Activated naive CD4-positive, alpha-beta T cell treated with anti-CD3 and anti-CD28 coated beads, Interleukin-2, amount 50 U/mL, for 72 hours (primary cell): ENCODE results near the gene NTRK3. TPM values are rescaled to one million over a fixed set of nuclear protein-coding genes. Genes with fewer than 3 reads are reported as not detected.
"Not testable (repeated sequence)": the region's sequence is repeated elsewhere in the genome, so short reads cannot be mapped to it uniquely, and the experiment has no call there.

ENCODE experiments used
- ATAC-seq, 2 donors: fragments of 150-1000 bp; cut with Tn5 transposase; 2 replicates each; pipeline ENCODE4 v1.10.0; 2021; ENCODE audit warnings: mild to moderate bottlenecking in 2 of 2, moderate library complexity in 2 of 2
- DNase-seq, 2 donors: peaks; one replicate each; pipeline ENCODE4 v3.0.0; 2021 to 2022; ENCODE audit warnings: low spot score in 2 of 2
- H3K27ac Mint-ChIP-seq, 2 donors: one replicate each; pipeline ENCODE4 v1.8.0; 2022; ENCODE audit warnings: mild to moderate bottlenecking in 2 of 2, mixed read lengths in 2 of 2
- H3K36me3 Mint-ChIP-seq, 2 donors: one replicate each; pipeline ENCODE4 v1.8.0; 2022; ENCODE audit warnings: mixed read lengths in 2 of 2
- H3K9me3 Mint-ChIP-seq, 2 donors: one replicate each; pipeline ENCODE4 v1.8.0; 2022; ENCODE audit warnings: mixed read lengths in 2 of 2
- total RNA-seq, 2 donors: library from RNA; stranded (reverse); gene quantifications; one replicate each; pipeline ENCODE4 v1.2.3, GENCODE V29; 2022

The NTRK3 gene
- total RNA-seq, 2 donors from 2014 or later = 0.71 to 4.0 TPM

DNA sequence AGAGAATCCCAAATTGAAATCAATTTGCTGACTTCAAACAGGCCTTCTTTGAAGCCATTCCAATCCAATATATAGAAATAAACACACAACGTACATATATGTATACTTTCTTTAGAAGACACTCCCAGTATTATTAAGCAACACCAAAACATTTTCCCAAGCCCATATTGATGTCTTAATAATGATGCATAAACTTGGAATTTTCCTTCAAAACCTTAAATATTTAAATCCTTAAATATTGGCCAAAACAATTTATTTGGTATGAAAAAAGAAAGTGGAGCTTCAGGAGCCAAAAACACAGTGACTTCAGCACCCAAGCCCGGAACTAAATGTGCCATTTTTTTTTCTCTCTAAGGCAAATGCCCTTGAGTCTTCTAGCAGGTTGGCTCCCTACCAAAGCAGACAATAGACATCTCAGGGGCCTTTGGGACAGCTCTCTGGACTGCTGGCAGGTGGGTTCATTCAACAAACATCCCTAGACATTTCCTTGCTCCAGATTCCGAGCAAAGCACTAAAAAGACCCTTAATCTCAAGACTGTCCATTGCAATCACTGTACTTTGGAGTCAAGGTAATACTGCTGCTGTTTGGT is 384.7 kb downstream of the NTRK3 start:
- Mint-ChIP-seq H3K36me3 (no peaks in the 10 kb centered on the region), H3K27ac (no peak overlapping the region), H3K9me3 (no peaks in the 10 kb centered on the region)
- DNase-seq (no peak), ATAC-seq (no peak)

- Mint-ChIP-seq H3K36me3 (no peaks in the 10 kb centered on the region), H3K9me3 (no peaks in the 10 kb centered on the region), H3K27ac (no peak overlapping the region)
- ATAC-seq (no peak), DNase-seq (no peak)
Measured at GRCh38 chr15:87871258-87871681, 385.3 kb downstream of the NTRK3 start.

- Mint-ChIP-seq H3K27ac (no peak overlapping the region), H3K9me3 (peaks cover 0 to 7% of the 10 kb centered on the region in 2 donors), H3K36me3 (no peaks in the 10 kb centered on the region)
- no peak for DNase-seq
- no peak for ATAC-seq
Measured at GRCh38 chr15:87866961-87867360, 389.6 kb downstream of the NTRK3 start.

- Mint-ChIP-seq H3K27ac (no peak overlapping the region), H3K9me3 (peaks cover 0 to 7% of the 10 kb centered on the region in 2 donors), H3K36me3 (no peaks in the 10 kb centered on the region)
- no peak for ATAC-seq
- DNase-seq = no peak
Measured at GRCh38 chr15:87863152-87863551, 393.4 kb downstream of the NTRK3 start.

- ATAC-seq = no peak
- peaks cover 0 to 7% of the 10 kb centered on the region in 2 donors for H3K9me3 Mint-ChIP-seq
- H3K36me3 Mint-ChIP-seq = no peaks in the 10 kb centered on the region
- H3K27ac Mint-ChIP-seq = no peak overlapping the region
- DNase-seq = no peak
Measured at GRCh38 chr15:87860743-87861142, 395.8 kb downstream of the NTRK3 start.

- Mint-ChIP-seq H3K9me3 (peaks cover 0 to 3% of the 10 kb centered on the region in 2 donors), H3K36me3 (no peaks in the 10 kb centered on the region), H3K27ac (no peak overlapping the region)
- ATAC-seq (no peak), DNase-seq (no peak)
Measured at GRCh38 chr15:87858651-87859050, 397.9 kb downstream of the NTRK3 start.

- H3K27ac Mint-ChIP-seq = no peak overlapping the region
- no peak for DNase-seq
- peaks cover 0 to 4% of the 10 kb centered on the region in 2 donors for H3K9me3 Mint-ChIP-seq
- ATAC-seq = no peak
- H3K36me3 Mint-ChIP-seq = no peaks in the 10 kb centered on the region
Measured at GRCh38 chr15:87851497-87851896, 405.0 kb downstream of the NTRK3 start.

- no peak for DNase-seq
- no peak for ATAC-seq
- peaks cover 0 to 4% of the 10 kb centered on the region in 2 donors for H3K9me3 Mint-ChIP-seq
- H3K27ac Mint-ChIP-seq = no peak overlapping the region
- H3K36me3 Mint-ChIP-seq = no peaks in the 10 kb centered on the region
Measured at GRCh38 chr15:87850916-87851315, 405.6 kb downstream of the NTRK3 start.

DNA sequence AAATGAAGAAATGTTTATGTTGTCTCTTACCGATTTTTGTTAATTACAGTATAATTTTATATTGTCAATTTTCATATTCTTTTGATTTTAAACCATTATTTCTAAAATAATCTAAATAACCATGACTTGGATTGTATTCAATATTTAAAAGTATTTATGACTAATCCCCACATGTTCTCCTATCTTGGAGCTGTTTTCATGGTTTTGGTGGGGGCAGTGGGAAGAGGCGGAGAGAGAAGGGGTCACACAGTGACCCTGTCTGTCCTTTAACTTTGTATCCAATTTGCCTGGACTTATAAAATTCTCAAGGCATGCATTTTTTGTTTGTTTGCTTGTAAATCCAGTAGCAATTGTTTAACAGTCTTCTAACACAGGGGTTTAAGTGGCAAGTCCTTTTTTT is 407.4 kb downstream of the NTRK3 start:
- H3K9me3 Mint-ChIP-seq = peaks cover 0 to 4% of the 10 kb centered on the region in 2 donors
- no peak for ATAC-seq
- H3K27ac Mint-ChIP-seq = no peak overlapping the region
- no peak for DNase-seq
- no peaks in the 10 kb centered on the region for H3K36me3 Mint-ChIP-seq

DNA sequence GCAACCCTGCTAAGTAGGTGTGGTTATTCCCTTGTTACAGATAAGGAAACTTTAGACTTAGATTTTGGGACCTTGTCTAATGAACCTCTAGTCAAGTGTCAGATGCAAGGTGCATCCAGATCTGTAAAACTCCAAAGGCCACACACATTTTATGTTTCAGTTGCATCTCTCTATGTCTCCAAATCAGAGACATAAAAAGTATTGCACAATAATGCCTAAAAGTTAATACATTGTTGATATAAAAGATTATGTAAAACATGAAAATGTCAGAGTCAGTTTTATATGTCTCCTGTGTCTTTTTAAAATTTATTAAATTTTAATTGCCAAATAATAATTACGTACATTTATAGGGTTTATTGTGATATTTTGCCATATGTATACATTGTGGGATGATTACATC is 408.5 kb downstream of the NTRK3 start:
- Mint-ChIP-seq H3K27ac (no peak overlapping the region), H3K9me3 (peaks cover 0 to 4% of the 10 kb centered on the region in 2 donors), H3K36me3 (no peaks in the 10 kb centered on the region)
- DNase-seq (no peak), ATAC-seq (no peak)

DNA sequence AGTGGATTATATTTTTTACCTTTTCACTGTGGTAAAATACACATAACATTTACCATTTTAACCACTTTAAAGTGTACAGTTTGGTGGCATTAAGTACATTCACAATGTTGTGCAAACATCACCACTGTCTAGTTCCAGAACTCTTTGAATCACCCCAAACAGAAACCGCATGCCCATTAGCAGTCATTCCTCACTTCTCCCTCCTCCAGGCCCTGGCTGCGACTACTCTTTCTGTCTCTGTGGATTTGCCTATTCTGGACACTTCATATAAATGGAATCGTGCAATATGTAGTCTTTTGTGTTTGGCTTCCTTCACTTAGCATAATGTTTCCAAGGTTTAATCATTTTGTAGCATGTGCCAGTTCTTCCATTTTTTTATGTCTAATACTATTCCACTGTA is 409.8 kb downstream of the NTRK3 start:
- DNase-seq (no peak), ATAC-seq (no peak)
- Mint-ChIP-seq H3K27ac (no peak overlapping the region), H3K9me3 (peaks cover 0 to 4% of the 10 kb centered on the region in 2 donors), H3K36me3 (no peaks in the 10 kb centered on the region)

DNA sequence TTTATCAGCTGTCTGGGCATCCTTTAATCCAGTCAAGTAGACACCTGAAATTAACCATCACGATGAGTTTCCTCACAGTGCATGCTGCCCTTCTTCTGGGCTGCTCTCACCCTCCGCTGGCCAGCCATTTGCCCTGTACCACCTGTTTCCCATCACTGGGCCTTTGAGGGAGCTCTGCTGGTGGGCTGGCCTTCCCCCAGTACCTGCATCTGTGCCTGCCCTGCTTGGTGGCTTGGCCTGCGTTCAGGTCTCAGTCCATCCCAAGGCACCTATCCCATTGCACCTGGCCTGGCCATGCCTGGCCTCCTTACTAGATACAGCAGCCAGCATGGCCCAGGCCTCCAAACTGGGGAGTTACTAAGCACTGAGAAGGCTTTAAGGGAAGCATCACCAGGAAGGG is 413.2 kb downstream of the NTRK3 start:
- DNase-seq = no peak
- Mint-ChIP-seq H3K27ac (no peak overlapping the region), H3K36me3 (peaks cover 0 to 4% of the 10 kb centered on the region in 2 donors), H3K9me3 (peaks cover 0 to 4% of the 10 kb centered on the region in 2 donors)
- ATAC-seq = no peak

- ATAC-seq (no peak), DNase-seq (no peak)
- Mint-ChIP-seq H3K27ac (no peak overlapping the region), H3K36me3 (peaks cover 0 to 10% of the 10 kb centered on the region in 2 donors), H3K9me3 (peaks cover 0 to 4% of the 10 kb centered on the region in 2 donors)
Measured at GRCh38 chr15:87841426-87841998, 415.0 kb downstream of the NTRK3 start.

DNA sequence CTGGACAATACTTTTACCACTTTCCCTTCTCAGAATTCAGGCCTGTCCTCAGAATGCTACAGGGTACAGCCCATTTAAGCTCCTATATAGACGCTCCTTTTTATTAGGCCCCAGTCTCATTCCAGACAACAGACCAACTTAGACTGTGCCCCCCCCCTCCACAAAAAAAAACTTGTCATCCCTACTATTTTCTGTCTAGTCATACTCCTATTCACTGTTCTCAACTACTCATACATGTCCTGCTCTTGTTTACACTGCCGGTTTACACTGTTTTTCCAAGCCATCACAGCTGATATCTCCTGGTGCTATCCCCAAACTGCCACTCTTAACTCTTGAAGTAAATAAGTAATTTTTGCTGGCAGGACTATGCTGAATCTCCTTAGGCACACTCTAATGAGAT is 420.7 kb downstream of the NTRK3 start:
- H3K36me3 Mint-ChIP-seq, DNase-seq, H3K9me3 Mint-ChIP-seq, ATAC-seq, H3K27ac Mint-ChIP-seq: not testable (repeated sequence)

DNA sequence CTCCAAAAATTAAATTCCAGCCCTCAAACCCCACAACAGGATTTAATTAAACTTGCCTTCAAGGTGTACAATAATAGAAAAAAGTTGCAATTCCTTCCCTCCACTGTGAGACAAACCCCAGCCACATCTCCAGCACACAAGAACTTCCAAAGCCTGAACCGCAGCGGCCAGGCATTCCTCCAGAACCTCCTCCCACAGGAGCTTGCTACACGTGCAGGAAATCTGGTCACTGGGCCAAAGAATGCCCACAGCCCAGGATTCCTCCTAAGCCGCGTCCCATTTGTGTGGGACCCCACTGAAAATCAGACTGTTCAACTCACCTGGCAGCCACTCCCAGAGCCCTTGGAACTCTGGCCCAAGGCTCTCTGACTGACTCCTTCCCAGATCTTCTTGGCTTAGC is 423.2 kb downstream of the NTRK3 start:
- H3K27ac Mint-ChIP-seq, DNase-seq, H3K36me3 Mint-ChIP-seq, ATAC-seq, H3K9me3 Mint-ChIP-seq: not testable (repeated sequence)

- no peak overlapping the region for H3K27ac Mint-ChIP-seq
- H3K9me3 Mint-ChIP-seq = peaks cover 0 to 4% of the 10 kb centered on the region in 2 donors
- ATAC-seq (no peak), DNase-seq (no peak)
- H3K36me3 Mint-ChIP-seq = no peaks in the 10 kb centered on the region
Measured at GRCh38 chr15:87829332-87830050, 427.0 kb downstream of the NTRK3 start.

- no peaks in the 10 kb centered on the region for H3K36me3 Mint-ChIP-seq
- no peak overlapping the region for H3K27ac Mint-ChIP-seq
- H3K9me3 Mint-ChIP-seq = peaks cover 0 to 4% of the 10 kb centered on the region in 2 donors
- ATAC-seq (no peak), DNase-seq (no peak)
Measured at GRCh38 chr15:87828608-87829007, 427.9 kb downstream of the NTRK3 start.

GRCh38 chr15:87827131-87827530 is 429.4 kb downstream of the NTRK3 start:
- Mint-ChIP-seq H3K27ac (no peak overlapping the region), H3K36me3 (no peaks in the 10 kb centered on the region), H3K9me3 (peaks cover 0 to 4% of the 10 kb centered on the region in 2 donors)
- no peak for DNase-seq
- no peak for ATAC-seq
